SU-DHL-6 (cell line): Measurements from ENCODE around the gene SERPINC1.

ENCODE experiments used
- H2AFZ ChIP-seq: fragments of 200-600 bp; sonication (generic); 2 replicates; pipeline ENCODE4 v1.6.1; 2014; ENCODE audit warnings: low read depth, mild to moderate bottlenecking, moderate library complexity, mixed read lengths, antibody characterized with exemption, low read length; ENCODE audit not compliant: severe bottlenecking
- H3F3A ChIP-seq: fragments of 200-600 bp; shearing (Covaris generic); 2 replicates; pipeline ENCODE4 v1.6.0; 2016; ENCODE audit warnings: antibody characterized with exemption, mild to moderate bottlenecking; ENCODE audit not compliant: insufficient read depth
- H3K27ac ChIP-seq: fragments of 200-600 bp; sonication (generic); 2 replicates; pipeline ENCODE4 v1.5.1; 2016; ENCODE audit warnings: low read depth, mild to moderate bottlenecking, low read length, moderate library complexity, mixed read lengths
- H3K27me3 ChIP-seq: fragments of 200-600 bp; sonication (generic), shearing (Covaris generic); 2 replicates; pipeline ENCODE4 v1.6.0; 2014; ENCODE audit warnings: mild to moderate bottlenecking, low read length
- H3K36me3 ChIP-seq: fragments of 200-600 bp; sonication (generic); 2 replicates; pipeline ENCODE4 v1.6.1; 2014; ENCODE audit warnings: mild to moderate bottlenecking, low read length, mixed read lengths
- H3K4me2 ChIP-seq: fragments of 300-600, 200-600 bp; shearing (Covaris generic), sonication (generic); 2 replicates; pipeline ENCODE4 v1.6.0; 2014; ENCODE audit warnings: low read length, low read depth, mild to moderate bottlenecking; ENCODE audit not compliant: poor library complexity, severe bottlenecking
- H3K4me3 ChIP-seq: fragments of 200-600 bp; sonication (generic); 2 replicates; pipeline ENCODE4 v1.5.1; 2014; ENCODE audit warnings: antibody characterized with exemption, low read length, mild to moderate bottlenecking, mixed read lengths; ENCODE audit not compliant: insufficient read depth, poor library complexity, severe bottlenecking
- H3K79me2 ChIP-seq: fragments of 200-600 bp; sonication (generic); 2 replicates; pipeline ENCODE4 v1.6.1; 2014; ENCODE audit warnings: mild to moderate bottlenecking, low read length, moderate library complexity; ENCODE audit not compliant: insufficient read depth
- H3K9ac ChIP-seq: fragments of 200-600 bp; sonication (generic); 2 replicates; pipeline ENCODE4 v1.7.0; 2014; ENCODE audit warnings: mild to moderate bottlenecking, low read length
- H3K9me2 ChIP-seq: fragments of 200-600 bp; sonication (generic); replicated peaks from 2 replicates; pipeline ENCODE4 v1.6.1; 2014; ENCODE audit warnings: low read length; ENCODE audit not compliant: insufficient read depth
- H3K9me3 ChIP-seq: fragments of 200-600 bp; sonication (generic); 2 replicates; pipeline ENCODE4 v1.6.1; 2014; ENCODE audit warnings: low read length, mixed read lengths; ENCODE audit not compliant: insufficient read depth
- H4K20me1 ChIP-seq: fragments of 200-600 bp; sonication (generic); 2 replicates; pipeline ENCODE4 v1.6.1; 2014; ENCODE audit warnings: low read depth, mild to moderate bottlenecking, antibody characterized with exemption, low read length, moderate library complexity, mixed read lengths
- EZH2phosphoT487 ChIP-seq: fragments of 200-600 bp; sonication (generic), shearing (Covaris generic); conservative IDR thresholded peaks from 2 replicates; pipeline ENCODE4 v1.6.1; 2018; ENCODE audit warnings: mild to moderate bottlenecking, antibody characterized with exemption, low read length, moderate library complexity, mixed read lengths
- TF ChIP-seq, protein P1 (sequence below): fragments of 200-600 bp; sonication (generic); IDR thresholded peaks from one replicate; pipeline ENCODE4 v1.5.1; 2017; ENCODE audit warnings: antibody characterized with exemption, mild to moderate bottlenecking, low read length, moderate library complexity; ENCODE audit not compliant: insufficient read depth, poor library complexity, severe bottlenecking

The SERPINC1 gene

DNA sequence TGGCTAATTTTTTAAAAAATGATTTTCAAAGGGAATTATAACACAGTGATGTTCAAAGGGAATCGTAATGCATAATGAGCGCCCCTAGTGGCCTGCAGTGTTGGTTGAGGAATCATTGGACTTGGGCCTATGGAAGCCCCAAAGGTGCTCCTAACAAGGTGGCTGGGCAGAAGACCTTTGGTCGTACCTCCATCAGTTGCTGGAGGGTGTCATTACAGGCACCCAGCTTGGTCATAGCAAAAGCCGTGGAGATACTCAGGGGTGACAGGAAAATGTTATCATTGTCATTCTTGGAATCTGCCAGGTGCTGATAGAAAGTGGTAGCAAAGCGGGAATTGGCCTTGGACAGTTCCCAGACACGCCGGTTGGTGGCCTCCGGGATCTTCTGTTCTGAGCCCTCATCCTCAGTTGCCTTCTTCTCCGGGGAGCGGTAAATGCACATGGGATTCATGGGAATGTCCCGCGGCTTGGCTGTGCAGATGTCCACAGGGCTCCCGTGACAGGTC, 2.7 kb downstream of the SERPINC1 start:
- Histone ChIP-seq H3K4me2 (no peak overlapping the region), H3K4me3 (no peak overlapping the region), H3K9me2 (no peaks in the 10 kb centered on the region), H3K9ac (no peak overlapping the region), H3K27ac (no peak overlapping the region), H3K9me3 (no peaks in the 10 kb centered on the region), H3K27me3 (no peaks in the 10 kb centered on the region), H3K79me2 (no peaks in the 10 kb centered on the region), H3K36me3 (no peaks in the 10 kb centered on the region), H4K20me1 (no peaks in the 10 kb centered on the region), H3F3A (no peaks in the 10 kb centered on the region), H2AFZ (no peak overlapping the region)
- TF ChIP-seq, protein P1, sequence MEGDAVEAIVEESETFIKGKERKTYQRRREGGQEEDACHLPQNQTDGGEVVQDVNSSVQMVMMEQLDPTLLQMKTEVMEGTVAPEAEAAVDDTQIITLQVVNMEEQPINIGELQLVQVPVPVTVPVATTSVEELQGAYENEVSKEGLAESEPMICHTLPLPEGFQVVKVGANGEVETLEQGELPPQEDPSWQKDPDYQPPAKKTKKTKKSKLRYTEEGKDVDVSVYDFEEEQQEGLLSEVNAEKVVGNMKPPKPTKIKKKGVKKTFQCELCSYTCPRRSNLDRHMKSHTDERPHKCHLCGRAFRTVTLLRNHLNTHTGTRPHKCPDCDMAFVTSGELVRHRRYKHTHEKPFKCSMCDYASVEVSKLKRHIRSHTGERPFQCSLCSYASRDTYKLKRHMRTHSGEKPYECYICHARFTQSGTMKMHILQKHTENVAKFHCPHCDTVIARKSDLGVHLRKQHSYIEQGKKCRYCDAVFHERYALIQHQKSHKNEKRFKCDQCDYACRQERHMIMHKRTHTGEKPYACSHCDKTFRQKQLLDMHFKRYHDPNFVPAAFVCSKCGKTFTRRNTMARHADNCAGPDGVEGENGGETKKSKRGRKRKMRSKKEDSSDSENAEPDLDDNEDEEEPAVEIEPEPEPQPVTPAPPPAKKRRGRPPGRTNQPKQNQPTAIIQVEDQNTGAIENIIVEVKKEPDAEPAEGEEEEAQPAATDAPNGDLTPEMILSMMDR: peak; percentile 81
- TF ChIP-seq EZH2phosphoT487: no peak

DNA sequence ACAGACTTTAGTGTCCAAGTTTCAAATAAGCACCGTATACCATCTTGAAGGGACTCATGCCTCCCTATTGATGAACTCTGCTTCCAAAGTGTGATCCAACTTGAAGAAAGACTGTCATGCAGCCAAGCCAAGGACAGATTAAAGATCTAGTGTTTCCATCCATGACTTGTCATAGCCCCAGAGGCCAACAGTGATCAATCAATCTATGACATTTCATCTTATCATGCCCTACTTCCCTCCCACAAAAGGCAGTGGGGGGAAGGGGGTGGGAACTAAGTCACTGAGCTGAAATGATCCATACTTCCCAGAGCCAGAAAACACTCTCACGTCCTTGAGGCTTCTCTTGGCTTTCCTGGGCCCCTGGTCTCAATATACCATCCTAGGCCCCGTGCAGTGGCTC, 4.0 kb downstream of the SERPINC1 start:
- no peak overlapping the region for H3K4me3 ChIP-seq
- H3K4me2 ChIP-seq: no peak overlapping the region
- no peaks in the 10 kb centered on the region for H3K79me2 ChIP-seq
- H3K36me3 ChIP-seq: no peaks in the 10 kb centered on the region
- H3K9me3 ChIP-seq: no peaks in the 10 kb centered on the region
- H2AFZ ChIP-seq: no peak overlapping the region
- no peak overlapping the region for H3K9ac ChIP-seq
- TF ChIP-seq, protein P1: no peak
- H3K27me3 ChIP-seq: no peaks in the 10 kb centered on the region
- H4K20me1 ChIP-seq: no peaks in the 10 kb centered on the region
- no peak overlapping the region for H3K27ac ChIP-seq
- H3K9me2 ChIP-seq: no peaks in the 10 kb centered on the region
- no peaks in the 10 kb centered on the region for H3F3A ChIP-seq

DNA sequence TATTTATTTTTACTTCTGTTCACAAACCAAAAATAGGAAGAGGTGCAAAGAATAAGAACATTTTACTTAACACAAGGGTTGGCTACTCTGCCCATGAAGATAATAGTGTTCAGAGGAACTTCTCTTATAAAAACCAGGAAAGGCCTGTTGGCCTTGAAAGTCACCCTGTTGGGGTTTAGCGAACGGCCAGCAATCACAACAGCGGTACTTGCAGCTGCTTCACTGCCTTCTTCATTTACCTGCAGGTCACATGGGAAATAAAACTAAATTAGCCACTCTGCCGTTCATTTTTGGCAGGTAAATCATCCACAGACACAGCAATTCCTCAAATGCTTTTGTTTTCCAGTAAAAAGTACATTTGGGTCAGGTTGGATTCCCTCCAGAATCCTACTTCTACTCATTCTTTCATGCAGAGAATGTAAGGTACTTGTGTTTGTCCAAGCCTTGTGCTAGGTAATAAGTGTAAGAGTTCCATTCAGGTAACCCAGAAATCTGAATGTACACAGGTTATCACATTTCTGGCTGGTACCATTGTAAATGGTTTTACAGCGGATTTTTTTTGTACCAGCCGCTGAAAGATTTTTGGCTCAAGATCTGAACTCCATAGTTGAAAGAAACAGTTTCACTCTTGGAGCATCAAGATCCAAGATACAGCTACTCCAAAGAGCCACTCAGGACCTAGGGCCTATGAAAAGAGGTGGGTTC, 13.1 kb downstream of the SERPINC1 start:
- Histone ChIP-seq H3K4me2 (no peak overlapping the region), H2AFZ (no peak overlapping the region), H3K79me2 (no peaks in the 10 kb centered on the region), H3K27ac (no peak overlapping the region), H4K20me1 (no peaks in the 10 kb centered on the region), H3F3A (no peaks in the 10 kb centered on the region), H3K36me3 (no peaks in the 10 kb centered on the region), H3K9ac (no peak overlapping the region), H3K4me3 (no peak overlapping the region), H3K9me2 (no peaks in the 10 kb centered on the region), H3K9me3 (no peaks in the 10 kb centered on the region), H3K27me3 (no peaks in the 10 kb centered on the region)
- TF ChIP-seq, protein P1: no peak
- TF ChIP-seq EZH2phosphoT487: no peak
